H9 (cell line): ENCODE results near the gene PBX4. TPM values are rescaled to one million over a fixed set of nuclear protein-coding genes. Genes with fewer than 3 reads are reported as not detected.

Source experiments
- DNase-seq: peaks from one replicate; pipeline ENCODE4 v3.0.0-alpha.2; 2017
- H2AFZ ChIP-seq: one replicate; pipeline ENCODE4 v1.6.1; 2013; ENCODE audit warnings: mild to moderate bottlenecking, low read length, control low read depth, moderate library complexity
- H2AK5ac ChIP-seq: 2 replicates; pipeline ENCODE4 v1.6.1; 2013; ENCODE audit warnings: low read length, control low read depth, mixed read lengths; ENCODE audit not compliant: insufficient read length
- H2BK120ac ChIP-seq: one replicate; pipeline ENCODE4 v1.6.1; 2013; ENCODE audit warnings: low read depth, mild to moderate bottlenecking, low read length, control low read depth, inconsistent platforms; ENCODE audit not compliant: poor library complexity, severe bottlenecking
- H2BK12ac ChIP-seq: 2 replicates; pipeline ENCODE4 v1.6.1; 2013; ENCODE audit warnings: low read length, control low read depth, mixed read lengths, low read depth; ENCODE audit not compliant: insufficient read length
- H2BK15ac ChIP-seq: 2 replicates; pipeline ENCODE4 v1.6.1; 2013; ENCODE audit warnings: low read depth, low read length, control low read depth
- H2BK20ac ChIP-seq: one replicate; pipeline ENCODE4 v1.6.1; 2013; ENCODE audit warnings: low read depth, mild to moderate bottlenecking, low read length, control low read depth, inconsistent platforms; ENCODE audit not compliant: poor library complexity, severe bottlenecking
- H2BK5ac ChIP-seq: 2 replicates; pipeline ENCODE4 v1.6.1; 2013; ENCODE audit warnings: low read length, control low read depth, mixed read lengths; ENCODE audit not compliant: insufficient read length
- H3K14ac ChIP-seq: 2 replicates; pipeline ENCODE4 v1.6.1; 2013; ENCODE audit warnings: low read length, control low read depth; ENCODE audit not compliant: insufficient read depth
- H3K18ac ChIP-seq: 2 replicates; pipeline ENCODE4 v1.6.1; 2013; ENCODE audit warnings: low read depth, mild to moderate bottlenecking, mixed read lengths, low read length, control low read depth; ENCODE audit not compliant: insufficient read length
- H3K23ac ChIP-seq: 2 replicates; pipeline ENCODE4 v1.6.1; 2013; ENCODE audit warnings: low read length, control low read depth, mixed read lengths, low read depth; ENCODE audit not compliant: insufficient read length
- H3K23me2 ChIP-seq: 2 replicates; pipeline ENCODE4 v1.6.1; 2013; ENCODE audit warnings: low read depth, mild to moderate bottlenecking, mixed read lengths, low read length, control low read depth; ENCODE audit not compliant: insufficient read length, poor library complexity, severe bottlenecking
- H3K27ac ChIP-seq: 2 replicates; pipeline ENCODE4 v1.5.1; 2013; ENCODE audit warnings: low read length, control low read depth, mixed read lengths, low read depth; ENCODE audit not compliant: insufficient read length
- H3K27me3 ChIP-seq: 2 replicates; pipeline ENCODE4 v1.6.1; 2013; ENCODE audit warnings: low read length, control low read depth, inconsistent platforms; ENCODE audit not compliant: insufficient read depth
- H3K4ac ChIP-seq: 2 replicates; pipeline ENCODE4 v1.6.1; 2013; ENCODE audit warnings: low read depth, mild to moderate bottlenecking, control low read depth, inconsistent platforms, low read length, moderate library complexity
- H3K4me1 ChIP-seq: 2 replicates; pipeline ENCODE4 v1.6.1; 2013; ENCODE audit warnings: low read length, control low read depth, inconsistent platforms; ENCODE audit not compliant: insufficient read depth
- H3K4me2 ChIP-seq: 2 replicates; pipeline ENCODE4 v1.6.1; 2013; ENCODE audit warnings: low read length, control low read depth, mixed read lengths; ENCODE audit not compliant: insufficient read length, insufficient read depth
- H3K56ac ChIP-seq: 2 replicates; pipeline ENCODE4 v1.6.1; 2013; ENCODE audit warnings: low read depth, mild to moderate bottlenecking, mixed read lengths, low read length, control low read depth; ENCODE audit not compliant: insufficient read length
- H3K79me1 ChIP-seq: 2 replicates; pipeline ENCODE4 v1.6.1; 2013; ENCODE audit warnings: low read depth, mild to moderate bottlenecking, moderate library complexity, low read length, control low read depth, inconsistent platforms; ENCODE audit not compliant: insufficient read depth, poor library complexity, severe bottlenecking
- H3K79me2 ChIP-seq: 2 replicates; pipeline ENCODE4 v1.6.1; 2013; ENCODE audit warnings: low read length, control low read depth, inconsistent platforms; ENCODE audit not compliant: insufficient read depth
- H3K9ac ChIP-seq: 2 replicates; pipeline ENCODE4 v1.6.1; 2013; ENCODE audit warnings: low read length, control low read depth, mixed read lengths; ENCODE audit not compliant: insufficient read length; ENCODE audit errors: extremely low read depth
- H3K9me3 ChIP-seq: one replicate; pipeline ENCODE4 v1.6.1; 2013; ENCODE audit warnings: low read depth, low read length, inconsistent platforms; ENCODE audit not compliant: control insufficient read depth
- H3T11ph ChIP-seq: one replicate; pipeline ENCODE4 v1.6.1; 2013; ENCODE audit warnings: mild to moderate bottlenecking, low read length, control low read depth, inconsistent platforms
- H4K20me1 ChIP-seq: one replicate; pipeline ENCODE4 v1.6.1; 2013; ENCODE audit not compliant: control insufficient read depth, insufficient read length, insufficient read depth
- H4K5ac ChIP-seq: 2 replicates; pipeline ENCODE4 v1.6.1; 2013; ENCODE audit warnings: low read depth, mild to moderate bottlenecking, mixed read lengths, low read length, control low read depth; ENCODE audit not compliant: insufficient read length
- H4K8ac ChIP-seq: replicated peaks from 2 replicates; pipeline ENCODE4 v1.6.1; 2013; ENCODE audit warnings: low read length, control low read depth, mixed read lengths, low read depth; ENCODE audit not compliant: insufficient read length
- H4K91ac ChIP-seq: 2 replicates; pipeline ENCODE4 v1.6.1; 2013; ENCODE audit warnings: low read depth, mild to moderate bottlenecking, moderate library complexity, mixed read lengths, low read length, control low read depth; ENCODE audit not compliant: insufficient read length
- H3K27ac Mint-ChIP-seq, 3 experiments: 2 replicates in 2 of 3; 3 replicates in 1 of 3; pipeline ENCODE4 v1.8.0; 2020 to 2021; ENCODE audit warnings: mixed read lengths in 3 of 3, mild to moderate bottlenecking in 1 of 3, moderate library complexity in 1 of 3
- H3K27me3 Mint-ChIP-seq: 2 replicates; pipeline ENCODE4 v1.8.0; 2021; ENCODE audit warnings: low read depth, mild to moderate bottlenecking, moderate library complexity, mixed read lengths
- H3K36me3 Mint-ChIP-seq, 3 experiments: 2 replicates in 2 of 3; 3 replicates in 1 of 3; pipeline ENCODE4 v1.8.0; 2020 to 2021; ENCODE audit warnings: low read depth in 3 of 3, mixed read lengths in 3 of 3; ENCODE audit not compliant: insufficient read depth in 1 of 3
- H3K4me1 Mint-ChIP-seq, 2 experiments: 2 replicates each; pipeline ENCODE4 v1.8.0; 2020; ENCODE audit warnings: mixed read lengths in 2 of 2
- H3K4me3 Mint-ChIP-seq, 2 experiments: 2 replicates in 1 of 2; 3 replicates in 1 of 2; pipeline ENCODE4 v1.8.0; 2020 to 2021; ENCODE audit warnings: mild to moderate bottlenecking in 2 of 2, mixed read lengths in 2 of 2, moderate library complexity in 1 of 2
- H3K9me3 Mint-ChIP-seq, 2 experiments: 2 replicates in 1 of 2; 3 replicates in 1 of 2; pipeline ENCODE4 v1.8.0; 2020; ENCODE audit warnings: mild to moderate bottlenecking in 2 of 2, mixed read lengths in 2 of 2, moderate library complexity in 1 of 2
- CTCF ChIP-seq: fragments of 200-600 bp; sonication (generic); conservative IDR thresholded peaks from 3 replicates; pipeline ENCODE4 v1.8.0; 2021; ENCODE audit warnings: antibody characterized with exemption, mild to moderate bottlenecking
- WGBS: extraction: QIAGEN DNeasy Blood & Tissue Kit; methylation state at CpG from one replicate; pipeline ENCODE4 v1.1.7; 2013; ENCODE audit warnings: missing lambda C conversion rate, low lambda C conversion rate, mixed read lengths; ENCODE audit not compliant: insufficient read length; ENCODE audit errors: extremely low coverage; 5-methylcytosine and 5-hydroxymethylcytosine counted together
- total RNA-seq: library from RNA; stranded (reverse); gene quantifications from 2 replicates; pipeline ENCODE4 v1.2.1, GENCODE V29; 2021

PBX4 gene
- total RNA-seq, 1 experiment from 2014 or later: 3.3 TPM

- no peaks in the 10 kb centered on the region for H3K27me3 ChIP-seq
Measured at GRCh38 chr19:19544954-19545591, 73.4 kb downstream of the PBX4 start.

More at GRCh38 chr19:19544954-19545591, 73.4 kb downstream of the PBX4 start:
- no peak overlapping the region for H4K91ac ChIP-seq
- no peak overlapping the region for H3K56ac ChIP-seq
- H3K79me1 ChIP-seq: no peaks in the 10 kb centered on the region
- Mint-ChIP-seq H3K4me3 (no peak overlapping the region), H3K27me3 (peaks cover 10% of the 10 kb centered on the region), H3K36me3 (peaks cover 2 to 4% (median 2%) of the 10 kb centered on the region in 3 experiments; a peak in 4 of 7 replicates), H3K27ac (no peak overlapping the region), H3K4me1 (peaks cover 2 to 15% of the 10 kb centered on the region in 2 experiments; a peak in 2 of 4 replicates), H3K9me3 (no peaks in the 10 kb centered on the region)
- H2BK5ac ChIP-seq: no peak overlapping the region
- no peak overlapping the region for H4K5ac ChIP-seq
- no peak for DNase-seq
- H3T11ph ChIP-seq: no peak overlapping the region
- H3K9me3 ChIP-seq: no peaks in the 10 kb centered on the region
- no peak overlapping the region for H2BK20ac ChIP-seq
- no peak overlapping the region for H3K4me2 ChIP-seq
- H3K23me2 ChIP-seq: peaks cover 5% of the 10 kb centered on the region
- no peak overlapping the region for H2BK120ac ChIP-seq
- H3K23ac ChIP-seq: no peak overlapping the region
- no peak overlapping the region for H2BK15ac ChIP-seq
- H3K14ac ChIP-seq: no peak overlapping the region
- H3K9ac ChIP-seq: no peak overlapping the region
- no peak overlapping the region for H2AK5ac ChIP-seq
- no peak overlapping the region for H3K18ac ChIP-seq
- H2BK12ac ChIP-seq: no peak overlapping the region
- no peak for TF ChIP-seq CTCF
- H3K27ac ChIP-seq: no peak overlapping the region
- H3K4ac ChIP-seq: no peak overlapping the region
- H4K8ac ChIP-seq: no peak overlapping the region
- H2AFZ ChIP-seq: no peak overlapping the region
- no CpG with 5 or more reads among the region's 53 CpGs for WGBS
- no peaks in the 10 kb centered on the region for H4K20me1 ChIP-seq
- H3K4me1 ChIP-seq: no peaks in the 10 kb centered on the region
- H3K79me2 ChIP-seq: no peaks in the 10 kb centered on the region
